GM19438 (cell line): ENCODE data around the gene B3GLCT.
"Not testable (repeated sequence)": the region's sequence is repeated elsewhere in the genome, so short reads cannot be mapped to it uniquely, and the experiment has no call there.

Source experiments
- ATAC-seq: cut with Tn5 transposase; IDR thresholded peaks from one replicate; pipeline ENCODE4 v1.9.1; 2021; ENCODE audit warnings: low read depth; ENCODE audit not compliant: unreplicated experiment

Gene B3GLCT

GRCh38 chr13:31182987-31183386 lies 16.8 kb upstream of the B3GLCT start:
- ATAC-seq = no peak

DNA sequence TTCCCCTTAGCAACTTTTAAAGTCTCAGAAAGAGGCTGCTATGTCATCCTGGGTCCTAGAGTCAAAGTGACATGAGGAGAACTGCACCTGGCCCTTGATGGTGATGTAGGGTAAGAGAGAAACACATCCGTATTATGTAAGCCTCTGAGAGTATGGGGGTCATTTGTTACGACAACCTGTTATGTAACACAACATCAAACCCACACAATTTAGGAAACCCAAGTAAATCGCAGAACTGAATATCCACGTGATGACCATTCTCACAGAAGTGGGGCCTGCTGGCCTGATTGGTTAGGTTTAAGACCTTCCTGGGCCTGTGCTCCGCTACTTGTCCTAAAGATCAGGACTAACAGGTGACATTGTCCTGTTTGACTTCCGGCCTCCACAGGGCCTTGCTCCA lies 15.3 kb upstream of the B3GLCT start:
- no peak for ATAC-seq

DNA sequence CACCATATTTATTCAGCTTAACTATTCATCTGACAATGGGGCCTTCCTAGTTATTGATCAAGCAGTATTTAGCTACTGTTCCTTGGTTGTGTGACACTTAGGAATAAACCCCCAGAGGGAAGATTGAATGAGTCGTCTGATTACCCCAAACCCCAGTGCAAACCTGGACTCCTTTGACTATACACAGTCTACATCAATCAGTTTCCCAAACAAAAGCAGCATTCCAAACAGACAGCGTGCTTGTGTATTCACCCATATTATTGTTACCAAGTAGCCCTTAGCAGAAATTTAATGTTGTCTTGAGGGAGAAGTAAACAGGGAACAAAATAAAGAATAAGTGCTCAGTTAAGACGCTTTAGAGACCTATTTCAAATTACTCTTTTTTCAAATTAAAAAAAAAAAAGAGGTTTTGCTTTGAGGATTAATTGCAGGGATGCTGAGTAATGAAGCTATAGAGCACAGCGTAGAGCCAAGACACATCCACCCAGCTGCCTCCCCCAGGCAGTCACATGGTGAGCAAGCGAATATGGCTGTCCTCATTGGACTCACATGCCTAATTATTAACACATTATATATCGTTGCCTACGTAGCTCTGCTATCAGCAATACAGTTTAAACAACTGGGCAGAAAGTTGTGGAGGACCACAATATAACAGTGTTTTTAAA lies 14.7 kb upstream of the B3GLCT start:
- no peak for ATAC-seq

GRCh38 chr13:31191748-31192147 lies 8.0 kb upstream of the B3GLCT start:
- no peak for ATAC-seq

GRCh38 chr13:31192306-31192705 lies 7.5 kb upstream of the B3GLCT start:
- no peak for ATAC-seq

- no peak for ATAC-seq
Measured at GRCh38 chr13:31195616-31196015, 4.2 kb upstream of the B3GLCT start.

DNA sequence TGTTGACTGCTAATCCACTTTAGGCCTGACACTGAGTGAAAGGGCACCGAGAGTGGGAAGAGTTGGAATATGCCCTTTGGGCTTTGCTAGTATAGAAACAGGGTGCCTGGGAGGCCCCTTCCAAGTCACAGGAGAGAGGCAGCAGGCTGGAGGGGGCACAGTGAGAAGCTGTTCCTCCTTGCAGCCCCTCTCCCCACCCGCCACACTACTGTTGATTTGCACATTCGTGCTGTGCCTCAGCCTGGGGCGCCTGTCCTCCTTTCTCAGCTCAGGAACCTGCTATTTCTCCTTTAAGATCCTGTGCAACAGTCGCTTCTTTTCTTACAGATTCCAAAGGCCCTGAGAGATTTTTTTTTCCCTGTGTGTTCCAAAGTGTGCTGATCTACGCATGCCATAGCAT lies 2.8 kb upstream of the B3GLCT start:
- no peak for ATAC-seq

GRCh38 chr13:31198519-31198918 lies 1.3 kb upstream of the B3GLCT start:
- ATAC-seq = no peak

- no peak for ATAC-seq
Measured at GRCh38 chr13:31199527-31199848, 287 bp upstream of the B3GLCT start.

DNA sequence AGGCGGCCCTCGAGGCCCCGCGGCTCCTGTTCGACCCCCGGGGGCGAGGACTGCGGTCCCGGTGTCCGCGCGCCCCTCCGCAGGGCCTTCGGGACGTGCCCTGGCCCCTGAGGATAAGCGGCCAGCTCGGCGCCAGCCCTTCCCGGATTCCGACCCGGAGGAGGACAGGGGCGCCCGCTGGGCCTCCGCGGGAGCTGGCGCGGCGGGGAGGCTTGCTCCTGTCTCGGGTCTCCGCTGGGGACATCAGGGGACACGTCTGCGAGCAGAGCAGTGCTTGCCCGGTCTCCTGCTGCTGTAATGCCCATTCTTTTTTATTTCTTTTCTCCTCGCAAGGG lies 829 bp downstream of the B3GLCT start:
- peak; percentile 18 for ATAC-seq

DNA sequence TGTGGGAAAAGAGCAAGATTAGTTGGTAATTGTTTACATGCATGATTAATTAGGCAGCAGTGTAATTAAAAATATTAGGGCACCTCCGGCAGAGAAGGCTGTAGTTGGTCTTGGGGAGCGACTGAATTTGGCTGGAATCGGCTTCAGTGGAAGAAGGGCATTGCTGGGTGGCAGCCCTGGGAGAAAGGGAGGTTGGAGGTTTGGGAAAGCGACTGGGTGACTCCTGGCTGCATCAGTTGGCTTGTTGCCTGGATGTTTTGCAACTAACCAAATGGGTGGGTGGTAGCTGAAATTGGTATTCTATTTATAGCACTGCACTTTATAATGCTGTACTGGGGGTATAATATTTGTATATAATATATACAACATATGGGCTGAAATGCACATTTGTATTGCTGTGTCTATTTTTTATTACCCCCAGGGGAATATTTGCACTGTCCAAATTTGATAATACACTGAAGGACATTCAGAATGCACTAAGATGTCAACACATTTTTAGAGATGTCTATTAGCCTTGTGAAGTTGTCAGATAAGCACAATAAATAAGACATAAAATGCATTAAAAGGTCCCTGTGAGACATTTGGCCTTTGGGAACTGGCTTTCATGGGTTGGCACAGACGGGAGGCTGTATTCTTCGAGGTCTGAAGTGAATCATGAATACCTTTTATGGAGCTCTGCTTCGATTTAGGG lies 1.7 kb downstream of the B3GLCT start:
- no peak for ATAC-seq

- no peak for ATAC-seq
Measured at GRCh38 chr13:31204592-31204991, 4.8 kb downstream of the B3GLCT start.

DNA sequence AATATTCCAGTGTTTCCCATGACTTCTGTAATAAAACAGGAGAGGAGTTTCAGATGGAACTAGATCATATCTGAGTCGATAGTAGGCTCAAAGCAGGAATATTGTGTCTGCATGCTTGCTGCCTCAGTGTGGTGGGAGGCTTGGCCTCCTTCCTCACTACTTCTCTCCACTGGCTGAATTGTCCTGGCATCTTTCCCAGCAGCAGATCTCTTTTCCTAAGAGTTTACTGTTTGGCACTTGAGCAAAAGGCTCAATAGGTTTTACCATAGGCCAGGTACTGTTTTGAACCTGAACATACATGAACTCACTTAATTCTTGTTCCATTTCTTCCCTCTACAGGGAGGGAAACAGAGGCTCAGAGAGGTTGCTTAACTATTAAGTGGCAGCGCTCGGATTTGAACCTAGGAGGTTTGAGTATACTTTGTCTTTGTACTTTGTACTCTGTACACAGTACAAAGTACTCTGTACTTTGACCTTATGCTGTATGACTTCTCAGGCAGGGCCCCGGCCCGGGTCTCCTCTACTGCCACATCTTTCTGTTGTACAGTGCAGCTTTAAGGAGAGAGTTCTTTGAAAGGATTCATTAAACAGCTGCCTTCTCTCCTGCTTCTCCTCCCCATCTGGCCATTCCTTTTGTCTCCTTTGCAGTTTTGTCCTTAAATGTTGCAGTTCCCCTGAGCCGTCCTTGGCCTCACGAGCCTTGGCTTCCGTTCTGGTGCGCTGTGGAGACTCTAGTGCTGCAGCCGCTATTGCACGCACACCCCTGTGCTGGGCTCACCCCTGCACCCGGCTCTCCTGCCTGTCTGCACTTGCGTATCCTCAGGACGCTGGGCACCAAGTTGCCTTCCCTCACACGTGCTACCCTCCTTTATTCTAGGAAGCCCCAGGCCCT lies 8.1 kb downstream of the B3GLCT start:
- ATAC-seq = no peak

DNA sequence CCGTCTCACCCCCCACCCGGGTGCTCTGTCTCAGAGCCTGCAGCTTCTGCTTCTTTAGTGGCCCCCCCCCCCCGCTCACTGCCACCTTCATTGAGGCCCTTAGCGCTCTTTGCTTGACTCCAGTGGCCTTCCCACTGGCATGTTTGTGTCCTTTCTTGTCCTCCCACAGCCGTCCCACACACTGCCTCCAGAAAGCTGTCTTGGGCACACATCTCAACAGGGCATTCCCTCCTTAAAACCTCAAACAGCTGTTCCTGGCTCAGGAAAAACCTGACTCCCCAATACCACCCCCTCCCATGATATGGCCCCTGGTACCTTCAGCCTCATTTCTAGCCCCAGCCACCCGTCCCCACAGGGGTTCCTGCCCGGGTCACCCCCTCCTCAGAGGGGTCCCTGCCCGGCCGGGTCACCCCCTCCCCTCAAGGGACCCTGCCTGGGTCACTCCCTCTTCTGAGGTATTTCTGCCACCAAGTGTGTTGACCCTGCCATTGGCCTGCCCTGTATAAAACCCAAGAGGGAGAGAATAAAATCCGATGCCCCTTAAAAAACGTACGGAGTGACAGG lies 8.9 kb downstream of the B3GLCT start:
- no peak for ATAC-seq

- ATAC-seq = no peak
Measured at GRCh38 chr13:31209172-31209840, 9.5 kb downstream of the B3GLCT start.

DNA sequence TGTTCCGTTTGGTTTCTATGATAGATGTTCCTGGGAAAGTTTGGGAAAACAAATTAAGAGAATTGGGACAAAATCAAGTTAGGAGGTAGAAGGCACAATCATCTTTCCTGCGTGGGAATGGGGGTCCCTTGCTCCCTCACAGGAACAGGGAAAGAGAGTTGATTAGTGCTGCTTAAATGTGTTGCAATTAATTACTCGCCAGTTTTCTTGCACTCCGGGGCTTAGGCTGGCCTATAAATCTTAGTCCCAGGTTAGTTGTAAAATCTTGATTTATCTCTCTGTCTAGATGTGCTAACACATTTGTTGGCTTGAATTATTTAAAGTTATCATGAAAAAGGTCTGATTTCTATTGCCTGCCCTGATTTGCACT lies 10.1 kb downstream of the B3GLCT start:
- no peak for ATAC-seq

GRCh38 chr13:31213651-31214289 lies 14.0 kb downstream of the B3GLCT start:
- no peak for ATAC-seq

DNA sequence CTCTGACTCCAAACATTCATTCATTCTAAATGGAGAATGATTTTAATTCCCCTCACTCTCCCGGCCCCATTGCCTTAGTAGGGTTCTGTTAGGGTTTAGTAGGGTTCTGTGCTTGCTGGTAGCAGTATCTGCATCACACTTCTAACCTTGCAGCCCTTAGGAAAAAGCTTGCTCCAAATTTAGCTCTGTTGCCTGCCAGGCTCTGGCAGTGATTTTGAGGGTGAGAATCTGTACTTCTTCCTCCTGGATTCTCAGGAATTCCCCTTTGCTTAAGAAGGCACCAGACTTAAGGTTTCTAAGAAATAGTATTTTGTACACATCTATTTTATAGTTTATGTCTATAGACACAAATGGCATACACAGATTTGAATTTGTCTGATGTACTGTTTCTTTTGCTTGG lies 14.7 kb downstream of the B3GLCT start:
- no peak for ATAC-seq

- not testable (repeated sequence) for ATAC-seq
Measured at GRCh38 chr13:31216916-31217315, 17.1 kb downstream of the B3GLCT start.

DNA sequence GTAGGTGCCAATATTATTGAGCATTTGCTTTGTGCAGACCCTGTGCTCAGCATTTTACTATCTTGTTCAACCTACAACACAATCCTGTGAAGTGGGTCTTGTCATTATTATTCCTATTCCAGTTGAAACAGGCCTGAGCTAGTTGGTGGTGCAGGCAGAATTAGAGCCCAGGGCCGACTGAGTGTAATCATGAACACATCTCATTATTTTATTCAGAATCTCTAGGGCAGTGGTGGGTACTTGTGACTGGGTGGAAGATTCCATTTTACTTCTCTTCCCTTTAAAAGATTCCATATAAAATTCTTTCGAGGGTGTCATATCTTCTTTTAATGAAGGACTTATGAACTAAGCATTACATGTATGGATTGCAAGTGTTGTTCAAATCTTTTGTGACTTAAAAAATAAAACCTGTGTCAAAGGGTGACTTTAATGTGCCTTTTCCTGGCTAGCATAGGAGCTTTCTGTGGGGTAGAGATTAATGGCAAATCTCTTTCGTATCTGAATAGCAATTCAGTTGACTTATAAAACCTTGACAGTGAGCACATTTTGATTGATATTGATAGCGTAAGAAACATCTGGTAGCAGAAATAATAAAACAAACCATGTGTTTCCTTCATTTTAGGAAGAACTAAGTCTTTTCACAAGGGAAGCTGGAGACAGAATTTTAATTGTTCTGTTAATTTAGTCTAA lies 20.3 kb downstream of the B3GLCT start:
- ATAC-seq = no peak
